A549 (cell line): ENCODE measurements around the gene E4F1. TPM values are rescaled to one million over a fixed set of nuclear protein-coding genes. Genes with fewer than 3 reads are reported as not detected.

Experiments
- ATAC-seq, 2 experiments: fragments of 200-7000 bp in 1 of 2; fragments of >200 bp in 1 of 2; cut with Nextera tagmentation in 1 of 2; cut with Tn5 transposase in 1 of 2; 3 replicates each; pipeline versions ENCODE4 v1.8.0 to v1.9.1; 2018 to 2020; ENCODE audit warnings: mild to moderate bottlenecking in 1 of 2, moderate library complexity in 1 of 2
- CTCF ChIA-PET: fragments of 300-600 bp; sonication (Branson Sonifier 250); formaldehyde crosslinking; extraction: SDS; loops from one replicate; lab custom pipeline; 2021; ENCODE audit warnings: antibody characterized with exemption, inconsistent platforms; lab: Yijun Ruan, JAX
- POLR2A ChIA-PET: fragments of 350-600 bp; formaldehyde crosslinking; extraction: SDS; loops from one replicate; lab custom pipeline; 2021; ENCODE audit warnings: antibody characterized with exemption, inconsistent platforms; lab: Yijun Ruan, JAX
- DNase-seq, 2 experiments: peaks; one replicate each; pipeline versions ENCODE4 v3.0.0 to v3.0.0-alpha.2; 2011 to 2016; ENCODE audit warnings: low read depth in 1 of 2, low spot score in 1 of 2
- FAIRE-seq: peaks from 2 replicates; lab custom pipeline; 2011; peaks lifted over from hg19 to GRCh38; lab: Jason Lieb, UNC
- H3K27ac ChIP-seq, 2 experiments: fragments of >200 bp; sonication (Bioruptor Twin); formaldehyde crosslinking; 3 replicates each; pipeline ENCODE4 v1.5.1; 2016 to 2017
- H3K4me1 ChIP-seq: fragments of >200 bp; sonication (Bioruptor Twin); formaldehyde crosslinking; 3 replicates; pipeline ENCODE4 v1.6.1; 2016
- H3K4me2 ChIP-seq: fragments of >200 bp; sonication (Bioruptor Twin); formaldehyde crosslinking; 3 replicates; pipeline ENCODE4 v1.6.1; 2016
- H3K4me3 ChIP-seq: fragments of >200 bp; sonication (Bioruptor Twin); formaldehyde crosslinking; 3 replicates; pipeline ENCODE4 v1.5.1; 2016
- H3K9me3 ChIP-seq: fragments of >200 bp; sonication (Bioruptor Twin); formaldehyde crosslinking; 3 replicates; pipeline ENCODE4 v1.6.1; 2016
- BHLHE40 ChIP-seq: IDR thresholded peaks from 2 replicates; pipeline ENCODE4 v1.6.1; 2012; ENCODE audit warnings: low read depth, low read length, inconsistent platforms
- CBX2 ChIP-seq: fragments of 200-600 bp; sonication (generic); IDR thresholded peaks from 2 replicates; pipeline ENCODE4 v1.6.1; 2016; ENCODE audit warnings: low read depth, mild to moderate bottlenecking, borderline replicate concordance
- CBX8 ChIP-seq: fragments of 200-600 bp; sonication (generic); IDR thresholded peaks from 2 replicates; pipeline ENCODE4 v1.6.1; 2016
- CEBPB ChIP-seq, 2 experiments: fragments of >200 bp in 1 of 2; sonication (Bioruptor Twin) in 1 of 2; formaldehyde crosslinking in 1 of 2; IDR thresholded peaks; 2 replicates each; pipeline ENCODE4 v1.6.1; 2012 to 2016
- CHD2 ChIP-seq: fragments of 150-350 bp; IDR thresholded peaks from 2 replicates; pipeline ENCODE4 v1.6.1; 2014; ENCODE audit warnings: low read length; ENCODE audit not compliant: partially characterized antibody
- CHD4 ChIP-seq: fragments of 200-600 bp; sonication (generic); IDR thresholded peaks from 2 replicates; pipeline ENCODE4 v1.6.1; 2016; ENCODE audit warnings: antibody characterized with exemption, mild to moderate bottlenecking, borderline replicate concordance
- E2F6 ChIP-seq: IDR thresholded peaks from 2 replicates; pipeline ENCODE4 v1.6.1; 2012; ENCODE audit warnings: low read depth, borderline replicate concordance
- EHF ChIP-seq: fragments of 250-450 bp; sonication (Bioruptor Pico); IDR thresholded peaks from 2 replicates; pipeline ENCODE4 v1.5.0; 2020; ENCODE audit warnings: mild to moderate bottlenecking
- EP300 ChIP-seq, 2 experiments: fragments of >200 bp; sonication (Bioruptor Twin); formaldehyde crosslinking; IDR thresholded peaks; 2 replicates in 1 of 2; 3 replicates in 1 of 2; pipeline ENCODE4 v1.6.1; 2016 to 2017
- ESRRA ChIP-seq: fragments of 150-350 bp; IDR thresholded peaks from 2 replicates; pipeline ENCODE4 v1.6.1; 2014; ENCODE audit warnings: mild to moderate bottlenecking, low read length, borderline replicate concordance
- FOSB ChIP-seq: fragments of 250-450 bp; sonication (Bioruptor Pico); IDR thresholded peaks from 2 replicates; pipeline ENCODE4 v1.5.0; 2020; ENCODE audit warnings: mild to moderate bottlenecking, moderate library complexity
- FOSL2 ChIP-seq, 2 experiments: fragments of 450-650 bp in 1 of 2; fragments of >200 bp in 1 of 2; sonication (Bioruptor Twin) in 1 of 2; formaldehyde crosslinking; IDR thresholded peaks; 2 replicates each; pipeline versions ENCODE4 v1.5.0 to v1.6.1; 2016 to 2020; ENCODE audit warnings: mild to moderate bottlenecking in 1 of 2, moderate library complexity in 1 of 2
- FOXS1 ChIP-seq: fragments of 250-450 bp; sonication (Bioruptor Pico); IDR thresholded peaks from 2 replicates; pipeline ENCODE4 v1.5.0; 2020; ENCODE audit warnings: mild to moderate bottlenecking, moderate library complexity
- GATA3 ChIP-seq: IDR thresholded peaks from 2 replicates; pipeline ENCODE4 v1.6.1; 2012; ENCODE audit warnings: borderline replicate concordance
- HDAC2 ChIP-seq: fragments of 200-600 bp; sonication (generic); IDR thresholded peaks from 2 replicates; pipeline ENCODE4 v1.6.1; 2016
- HOXA7 ChIP-seq: fragments of 250-450 bp; sonication (Bioruptor Pico); IDR thresholded peaks from 2 replicates; pipeline ENCODE4 v1.5.0; 2020; ENCODE audit warnings: mild to moderate bottlenecking, moderate library complexity
- HOXB5 ChIP-seq: fragments of 250-450 bp; sonication (Bioruptor Pico); IDR thresholded peaks from 2 replicates; pipeline ENCODE4 v1.5.0; 2020; ENCODE audit warnings: mild to moderate bottlenecking, moderate library complexity
- JUNB ChIP-seq: fragments of >200 bp; sonication (Bioruptor Twin); formaldehyde crosslinking; IDR thresholded peaks from 2 replicates; pipeline ENCODE4 v1.6.1; 2016
- MAX ChIP-seq: IDR thresholded peaks from 2 replicates; pipeline ENCODE4 v1.6.1; 2012
- MAZ ChIP-seq: fragments of 150-350 bp; IDR thresholded peaks from 2 replicates; pipeline ENCODE4 v1.6.1; 2014; ENCODE audit warnings: antibody characterized with exemption, low read depth, low read length, borderline replicate concordance
- MYC ChIP-seq: IDR thresholded peaks from 2 replicates; pipeline ENCODE4 v1.6.1; 2012; ENCODE audit warnings: mild to moderate bottlenecking, inconsistent platforms, low read length, improper control_type of control experiment, borderline replicate concordance
- NFE2L2 ChIP-seq: fragments of 150-350 bp; conservative IDR thresholded peaks from 2 replicates; pipeline ENCODE4 v1.6.1; 2014; ENCODE audit warnings: low read length
- NPAS2 ChIP-seq: fragments of 250-450 bp; sonication (Bioruptor Pico); IDR thresholded peaks from 2 replicates; pipeline ENCODE4 v1.8.0; 2022; ENCODE audit warnings: mild to moderate bottlenecking, moderate library complexity, borderline replicate concordance
- NR3C1 ChIP-seq: fragments of >200 bp; sonication (Bioruptor Twin); formaldehyde crosslinking; IDR thresholded peaks from 3 replicates; pipeline ENCODE4 v1.6.1; 2017
- PHF8 ChIP-seq: fragments of 200-600 bp; sonication (generic); IDR thresholded peaks from 2 replicates; pipeline ENCODE4 v1.6.1; 2016; ENCODE audit warnings: low read depth, mild to moderate bottlenecking, antibody characterized with exemption, moderate library complexity, borderline replicate concordance
- POLR2A ChIP-seq: IDR thresholded peaks from 2 replicates; pipeline ENCODE4 v1.6.1; 2012; ENCODE audit warnings: mild to moderate bottlenecking, low read length
- RAD21 ChIP-seq, 2 experiments: fragments of >200 bp in 1 of 2; sonication (Bioruptor Twin) in 1 of 2; formaldehyde crosslinking in 1 of 2; IDR thresholded peaks in 1 of 2; conservative IDR thresholded peaks in 1 of 2; 2 replicates in 1 of 2; 3 replicates in 1 of 2; pipeline ENCODE4 v1.6.1; 2012 to 2018; ENCODE audit warnings: inconsistent platforms in 1 of 2
- RARB ChIP-seq: fragments of 250-450 bp; sonication (Bioruptor Pico); IDR thresholded peaks from 2 replicates; pipeline ENCODE4 v1.8.0; 2021; ENCODE audit warnings: mild to moderate bottlenecking, moderate library complexity
- RFX5 ChIP-seq: fragments of 450-650 bp; IDR thresholded peaks from 2 replicates; pipeline ENCODE4 v1.7.1; 2014; ENCODE audit warnings: antibody characterized with exemption, mild to moderate bottlenecking, moderate library complexity
- RNF2 ChIP-seq: fragments of 200-600 bp; sonication (generic); IDR thresholded peaks from 2 replicates; pipeline ENCODE4 v1.6.1; 2016; ENCODE audit warnings: low read depth, mild to moderate bottlenecking, antibody characterized with exemption, moderate library complexity, borderline replicate concordance
- SREBF2 ChIP-seq: fragments of 450-650 bp; IDR thresholded peaks from 2 replicates; pipeline ENCODE4 v1.6.1; 2014; ENCODE audit warnings: mild to moderate bottlenecking, moderate library complexity
- TFCP2L1 ChIP-seq: fragments of 250-450 bp; sonication (Bioruptor Pico); IDR thresholded peaks from 2 replicates; pipeline ENCODE4 v1.5.0; 2021; ENCODE audit warnings: mild to moderate bottlenecking
- TP53 ChIP-seq: fragments of 250-450 bp; sonication (Bioruptor Pico); IDR thresholded peaks from 2 replicates; pipeline ENCODE4 v1.5.0; 2021; ENCODE audit warnings: mild to moderate bottlenecking, moderate library complexity
- ZC3H11A ChIP-seq: fragments of 450-650 bp; IDR thresholded peaks from 2 replicates; pipeline ENCODE4 v1.6.1; 2014; ENCODE audit warnings: antibody characterized with exemption, mild to moderate bottlenecking
- ZSCAN20 ChIP-seq: fragments of 250-450 bp; sonication (Bioruptor Pico); IDR thresholded peaks from 2 replicates; pipeline ENCODE4 v1.8.0; 2022; ENCODE audit warnings: mild to moderate bottlenecking, moderate library complexity
- WGBS: methylation state at CpG from one replicate; pipeline ENCODE4 v1.1.6; 2017; ENCODE audit errors: missing lambda C conversion rate; 5-methylcytosine and 5-hydroxymethylcytosine counted together
- polyA plus RNA-seq, 4 experiments: library from polyadenylated mRNA; depleted of rRNA in 3 of 4; stranded (reverse); fragments of >200 nt; fragmentation: RNase III in 1 of 4; extraction: RNeasy Plus Mini Kit Qiagen cat#74134 plus additional on column Dnase treatment in 1 of 4; gene quantifications; 2 replicates in 3 of 4; 3 replicates in 1 of 4; pipeline ENCODE4 v1.2.3, GENCODE V29; 2011 to 2017
- TF ChIP-seq, protein P1 (sequence below): fragments of 200-600 bp; sonication (generic); IDR thresholded peaks from 2 replicates; pipeline ENCODE4 v1.6.1; 2016; ENCODE audit warnings: antibody characterized with exemption, mild to moderate bottlenecking, moderate library complexity
- TF ChIP-seq, protein P2 (sequence below): IDR thresholded peaks from 2 replicates; pipeline ENCODE4 v1.6.1; 2012
- TF ChIP-seq, protein P3 (sequence below): fragments of 250-450 bp; sonication (Bioruptor Pico); IDR thresholded peaks from 2 replicates; pipeline ENCODE4 v1.5.0; 2021; ENCODE audit warnings: mild to moderate bottlenecking, moderate library complexity, borderline replicate concordance

Gene E4F1
- polyA plus RNA-seq, 2 of the 4 experiments (the other 2 are of a cell fraction), result 10.4 to 23.3 TPM

DNA sequence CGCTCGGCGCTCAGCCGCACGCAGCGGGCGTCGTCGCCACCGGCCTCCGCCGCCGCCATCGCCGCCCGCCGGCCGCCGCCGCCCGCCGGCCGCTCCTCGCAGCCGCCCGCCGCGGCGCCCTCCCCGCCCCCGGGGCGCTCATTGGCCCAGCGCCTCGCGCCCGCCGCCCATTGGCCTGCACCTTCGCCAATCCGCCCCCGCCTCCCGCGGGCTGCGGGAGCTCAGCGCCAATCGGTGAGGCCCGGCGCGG, 8.7 kb upstream of the E4F1 start, which contains the start of gene PGP:
Gene PGP (minus strand): TSS at position 122 of the 250 bp plus-strand sequence. CDS start 63 bp downstream, at position 59.
- WGBS, result no CpG with 5 or more reads among the region's 48 CpGs
- ATAC-seq, result peak; percentile 77 to 86
- FAIRE-seq, result no peak
- Histone ChIP-seq H3K4me2 (peak within 1 kb of the TSS; percentile 100), H3K4me3 (peak within 1 kb of the TSS; percentile 98), H3K4me1 (peaks cover 30% of the 10 kb centered on the region), H3K27ac (peak within 1 kb of the TSS; percentile 95 to 98), H3K9me3 (no peaks in the 10 kb centered on the region)
- POLR2A ChIA-PET, result interaction anchor here (1.0 to 3.1 kb wide), 10 partner anchors 9 to 468 kb away, joined by 3 to 31 read pairs (median 4); partner anchors contain the start of genes ECI1, KCTD5, MLST8 and TRAF7
- CTCF ChIA-PET, result interaction anchor here (1.0 kb wide), 2 partner anchors 9 to 10 kb away, joined by 3 read pairs; partner anchors contain the start of gene MLST8
- no peak for DNase-seq
- TF ChIP-seq SREBF2 (no peak), RFX5 (no peak), FOSB (CRISPR knock-in tag) (no peak), NR3C1 (no peak), HOXA7 (CRISPR knock-in tag) (peak; percentile 69; the same call in 1 of the 2 replicates), TFCP2L1 (CRISPR knock-in tag) (no peak; the same call in 1 of the 2 replicates), CHD2 (peak; percentile 50), JUNB (no peak), CEBPB (IDR thresholded peaks at IDR 0.05) (no peak), EP300 (IDR thresholded peaks at IDR 0.05) (no peak), EHF (CRISPR knock-in tag) (peak; percentile 99), MAZ (0 out of 2 replicates have a peak, but pooled peaks have one; percentile 34), RNF2 (no peak), HOXB5 (peak; percentile 100), FOSL2 (IDR thresholded peaks at IDR 0.05) (no peak), FOSL2 (CRISPR knock-in tag; IDR thresholded peaks at IDR 0.05) (no peak; the same call in 1 of the 2 replicates), ESRRA (no peak), PHF8 (no peak), RARB (CRISPR knock-in tag) (peak; percentile 37; the same call in 1 of the 2 replicates), ZC3H11A (no peak), NPAS2 (CRISPR knock-in tag) (peak; percentile 96), RAD21 (conservative IDR thresholded peaks at IDR 0.05 in 1 of 2, IDR thresholded peaks at IDR 0.05 in 1 of 2) (no peak), GATA3 (no peak), BHLHE40 (no peak), TP53 (CRISPR knock-in tag) (peak; percentile 98), CBX8 (no peak), MYC (no peak), E2F6 (no peak), HDAC2 (no peak), MAX (no peak), CHD4 (no peak), CBX2 (no peak), FOXS1 (CRISPR knock-in tag) (peak; percentile 100), NFE2L2 (no peak), ZSCAN20 (peak; percentile 94), POLR2A (peak; percentile 86; the same call in 1 of the 2 replicates)
- TF ChIP-seq, protein P1, sequence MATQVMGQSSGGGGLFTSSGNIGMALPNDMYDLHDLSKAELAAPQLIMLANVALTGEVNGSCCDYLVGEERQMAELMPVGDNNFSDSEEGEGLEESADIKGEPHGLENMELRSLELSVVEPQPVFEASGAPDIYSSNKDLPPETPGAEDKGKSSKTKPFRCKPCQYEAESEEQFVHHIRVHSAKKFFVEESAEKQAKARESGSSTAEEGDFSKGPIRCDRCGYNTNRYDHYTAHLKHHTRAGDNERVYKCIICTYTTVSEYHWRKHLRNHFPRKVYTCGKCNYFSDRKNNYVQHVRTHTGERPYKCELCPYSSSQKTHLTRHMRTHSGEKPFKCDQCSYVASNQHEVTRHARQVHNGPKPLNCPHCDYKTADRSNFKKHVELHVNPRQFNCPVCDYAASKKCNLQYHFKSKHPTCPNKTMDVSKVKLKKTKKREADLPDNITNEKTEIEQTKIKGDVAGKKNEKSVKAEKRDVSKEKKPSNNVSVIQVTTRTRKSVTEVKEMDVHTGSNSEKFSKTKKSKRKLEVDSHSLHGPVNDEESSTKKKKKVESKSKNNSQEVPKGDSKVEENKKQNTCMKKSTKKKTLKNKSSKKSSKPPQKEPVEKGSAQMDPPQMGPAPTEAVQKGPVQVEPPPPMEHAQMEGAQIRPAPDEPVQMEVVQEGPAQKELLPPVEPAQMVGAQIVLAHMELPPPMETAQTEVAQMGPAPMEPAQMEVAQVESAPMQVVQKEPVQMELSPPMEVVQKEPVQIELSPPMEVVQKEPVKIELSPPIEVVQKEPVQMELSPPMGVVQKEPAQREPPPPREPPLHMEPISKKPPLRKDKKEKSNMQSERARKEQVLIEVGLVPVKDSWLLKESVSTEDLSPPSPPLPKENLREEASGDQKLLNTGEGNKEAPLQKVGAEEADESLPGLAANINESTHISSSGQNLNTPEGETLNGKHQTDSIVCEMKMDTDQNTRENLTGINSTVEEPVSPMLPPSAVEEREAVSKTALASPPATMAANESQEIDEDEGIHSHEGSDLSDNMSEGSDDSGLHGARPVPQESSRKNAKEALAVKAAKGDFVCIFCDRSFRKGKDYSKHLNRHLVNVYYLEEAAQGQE, result no peak
- TF ChIP-seq, protein P2, sequence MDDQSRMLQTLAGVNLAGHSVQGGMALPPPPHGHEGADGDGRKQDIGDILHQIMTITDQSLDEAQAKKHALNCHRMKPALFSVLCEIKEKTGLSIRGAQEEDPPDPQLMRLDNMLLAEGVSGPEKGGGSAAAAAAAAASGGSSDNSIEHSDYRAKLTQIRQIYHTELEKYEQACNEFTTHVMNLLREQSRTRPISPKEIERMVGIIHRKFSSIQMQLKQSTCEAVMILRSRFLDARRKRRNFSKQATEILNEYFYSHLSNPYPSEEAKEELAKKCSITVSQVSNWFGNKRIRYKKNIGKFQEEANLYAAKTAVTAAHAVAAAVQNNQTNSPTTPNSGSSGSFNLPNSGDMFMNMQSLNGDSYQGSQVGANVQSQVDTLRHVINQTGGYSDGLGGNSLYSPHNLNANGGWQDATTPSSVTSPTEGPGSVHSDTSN, result peak; percentile 97; the same call in 1 of the 2 replicates
- TF ChIP-seq, protein P3, sequence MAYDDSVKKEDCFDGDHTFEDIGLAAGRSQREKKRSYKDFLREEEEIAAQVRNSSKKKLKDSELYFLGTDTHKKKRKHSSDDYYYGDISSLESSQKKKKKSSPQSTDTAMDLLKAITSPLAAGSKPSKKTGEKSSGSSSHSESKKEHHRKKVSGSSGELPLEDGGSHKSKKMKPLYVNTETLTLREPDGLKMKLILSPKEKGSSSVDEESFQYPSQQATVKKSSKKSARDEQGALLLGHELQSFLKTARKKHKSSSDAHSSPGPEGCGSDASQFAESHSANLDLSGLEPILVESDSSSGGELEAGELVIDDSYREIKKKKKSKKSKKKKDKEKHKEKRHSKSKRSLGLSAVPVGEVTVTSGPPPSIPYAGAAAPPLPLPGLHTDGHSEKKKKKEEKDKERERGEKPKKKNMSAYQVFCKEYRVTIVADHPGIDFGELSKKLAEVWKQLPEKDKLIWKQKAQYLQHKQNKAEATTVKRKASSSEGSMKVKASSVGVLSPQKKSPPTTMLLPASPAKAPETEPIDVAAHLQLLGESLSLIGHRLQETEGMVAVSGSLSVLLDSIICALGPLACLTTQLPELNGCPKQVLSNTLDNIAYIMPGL (CRISPR knock-in tag), result 0 out of 2 replicates have a peak, but pooled peaks have one; percentile 56
